Mesendoderm (in vitro differentiated cells): ENCODE results near the gene MYO18B.

Experiments
- DNase-seq: peaks from one replicate; pipeline ENCODE4 v3.0.0; 2013
- H2AK5ac ChIP-seq: 2 replicates; pipeline ENCODE4 v1.6.1; 2013; ENCODE audit warnings: low read length, inconsistent platforms
- H2BK120ac ChIP-seq: 2 replicates; pipeline ENCODE4 v1.6.1; 2013; ENCODE audit warnings: low read depth, mild to moderate bottlenecking, low read length, moderate library complexity, mixed read lengths
- H2BK15ac ChIP-seq: replicated peaks from 2 replicates; pipeline ENCODE4 v1.6.1; 2013; ENCODE audit warnings: low read depth, mild to moderate bottlenecking, moderate library complexity
- H2BK5ac ChIP-seq: 2 replicates; pipeline ENCODE4 v1.6.1; 2013; ENCODE audit warnings: low read length, inconsistent platforms
- H3K18ac ChIP-seq: 2 replicates; pipeline ENCODE4 v1.6.1; 2013; ENCODE audit warnings: mild to moderate bottlenecking, low read length, mixed read lengths
- H3K23ac ChIP-seq: one replicate; pipeline ENCODE4 v1.6.1; 2013; ENCODE audit warnings: low read length
- H3K27ac ChIP-seq: 2 replicates; pipeline ENCODE4 v1.5.1; 2013; ENCODE audit warnings: low read depth, mild to moderate bottlenecking, inconsistent platforms, low read length, moderate library complexity
- H3K27me3 ChIP-seq: 2 replicates; pipeline ENCODE4 v1.6.1; 2013; ENCODE audit warnings: low read length, control low read depth, mild to moderate bottlenecking, inconsistent platforms; ENCODE audit not compliant: insufficient read depth, poor library complexity
- H3K36me3 ChIP-seq: 2 replicates; pipeline ENCODE4 v1.6.1; 2013; ENCODE audit warnings: low read length, inconsistent platforms; ENCODE audit not compliant: control insufficient read depth, insufficient read depth
- H3K4ac ChIP-seq: one replicate; pipeline ENCODE4 v1.6.1; 2013; ENCODE audit warnings: low read depth, mild to moderate bottlenecking, low read length, moderate library complexity
- H3K4me1 ChIP-seq: 2 replicates; pipeline ENCODE4 v1.6.1; 2013; ENCODE audit warnings: low read depth, low read length, inconsistent platforms; ENCODE audit not compliant: control insufficient read depth
- H3K4me2 ChIP-seq: 2 replicates; pipeline ENCODE4 v1.6.1; 2013; ENCODE audit warnings: low read length
- H3K4me3 ChIP-seq: 2 replicates; pipeline ENCODE4 v1.5.1; 2013; ENCODE audit warnings: mild to moderate bottlenecking, low read length
- H3K56ac ChIP-seq: one replicate; pipeline ENCODE4 v1.6.1; 2013; ENCODE audit warnings: low read length
- H3K79me1 ChIP-seq: 2 replicates; pipeline ENCODE4 v1.6.1; 2013; ENCODE audit warnings: low read length, inconsistent platforms
- H3K79me2 ChIP-seq: 2 replicates; pipeline ENCODE4 v1.6.1; 2013; ENCODE audit warnings: mild to moderate bottlenecking, low read length; ENCODE audit not compliant: control insufficient read depth, insufficient read depth
- H3K9ac ChIP-seq: 2 replicates; pipeline ENCODE4 v1.6.1; 2013; ENCODE audit warnings: low read length, inconsistent platforms
- H4K5ac ChIP-seq: one replicate; pipeline ENCODE4 v1.6.1; 2013; ENCODE audit warnings: low read length
- H4K8ac ChIP-seq: one replicate; pipeline ENCODE4 v1.6.1; 2013; ENCODE audit warnings: low read depth, mild to moderate bottlenecking, control low read depth, low read length, moderate library complexity
- WGBS: extraction: QIAGEN DNeasy Blood & Tissue Kit; methylation state at CpG from one replicate; pipeline ENCODE4 v1.1.7; 2013; ENCODE audit warnings: low lambda C conversion rate, missing lambda C conversion rate; ENCODE audit not compliant: insufficient coverage; ENCODE audit errors: extremely low coverage; 5-methylcytosine and 5-hydroxymethylcytosine counted together

Gene MYO18B

GRCh38 chr22:25800766-25801165 lies 58.8 kb downstream of the MYO18B start:
- Histone ChIP-seq H3K56ac (no peak overlapping the region), H3K9ac (no peak overlapping the region), H3K18ac (no peak overlapping the region), H3K27ac (no peak overlapping the region), H3K79me2 (no peaks in the 10 kb centered on the region), H3K27me3 (no peaks in the 10 kb centered on the region), H3K79me1 (no peaks in the 10 kb centered on the region), H3K23ac (no peak overlapping the region), H3K4me1 (no peaks in the 10 kb centered on the region), H2BK15ac (no peak overlapping the region), H3K36me3 (no peaks in the 10 kb centered on the region), H2BK5ac (no peak overlapping the region), H3K4ac (no peak overlapping the region), H4K5ac (no peak overlapping the region), H2AK5ac (no peak overlapping the region), H3K4me3 (no peak overlapping the region), H4K8ac (no peak overlapping the region), H3K4me2 (no peak overlapping the region), H2BK120ac (no peak overlapping the region)
- no peak for DNase-seq
- WGBS: no CpG with 5 or more reads among the region's 5 CpGs

GRCh38 chr22:25802018-25802417 lies 60.0 kb downstream of the MYO18B start:
- no peak overlapping the region for H4K5ac ChIP-seq
- H3K79me2 ChIP-seq: no peaks in the 10 kb centered on the region
- DNase-seq: no peak
- H2BK120ac ChIP-seq: no peak overlapping the region
- no peak overlapping the region for H4K8ac ChIP-seq
- no peak overlapping the region for H2BK15ac ChIP-seq
- WGBS: no CpG with 5 or more reads among the region's 2 CpGs
- H3K4ac ChIP-seq: no peak overlapping the region
- H3K4me1 ChIP-seq: no peaks in the 10 kb centered on the region
- no peak overlapping the region for H3K56ac ChIP-seq
- no peak overlapping the region for H3K9ac ChIP-seq
- H3K36me3 ChIP-seq: no peaks in the 10 kb centered on the region
- H2BK5ac ChIP-seq: no peak overlapping the region
- H3K27me3 ChIP-seq: no peaks in the 10 kb centered on the region
- H3K4me2 ChIP-seq: no peak overlapping the region
- no peak overlapping the region for H3K18ac ChIP-seq
- no peak overlapping the region for H3K23ac ChIP-seq
- H3K79me1 ChIP-seq: no peaks in the 10 kb centered on the region
- H3K4me3 ChIP-seq: no peak overlapping the region
- H2AK5ac ChIP-seq: no peak overlapping the region
- no peak overlapping the region for H3K27ac ChIP-seq

GRCh38 chr22:25804676-25805075 lies 62.7 kb downstream of the MYO18B start:
- no peak for DNase-seq
- Histone ChIP-seq H3K56ac (no peak overlapping the region), H3K27me3 (no peaks in the 10 kb centered on the region), H3K79me1 (no peaks in the 10 kb centered on the region), H3K4me2 (no peak overlapping the region), H2BK120ac (no peak overlapping the region), H4K5ac (no peak overlapping the region), H4K8ac (no peak overlapping the region), H2AK5ac (no peak overlapping the region), H2BK5ac (no peak overlapping the region), H3K79me2 (no peaks in the 10 kb centered on the region), H3K27ac (no peak overlapping the region), H3K4me1 (no peaks in the 10 kb centered on the region), H3K18ac (no peak overlapping the region), H2BK15ac (no peak overlapping the region), H3K4ac (no peak overlapping the region), H3K4me3 (no peak overlapping the region), H3K23ac (no peak overlapping the region), H3K36me3 (no peaks in the 10 kb centered on the region), H3K9ac (no peak overlapping the region)
- WGBS: no CpG with 5 or more reads among the region's 6 CpGs

- H3K23ac ChIP-seq: no peak overlapping the region
- no peak overlapping the region for H4K5ac ChIP-seq
- H3K56ac ChIP-seq: no peak overlapping the region
- no peak overlapping the region for H2AK5ac ChIP-seq
- no peaks in the 10 kb centered on the region for H3K36me3 ChIP-seq
- no CpG with 5 or more reads among the region's 4 CpGs for WGBS
- no peak overlapping the region for H2BK5ac ChIP-seq
- no peak overlapping the region for H3K18ac ChIP-seq
- H3K4me2 ChIP-seq: no peak overlapping the region
- no peak overlapping the region for H4K8ac ChIP-seq
- H3K27me3 ChIP-seq: no peaks in the 10 kb centered on the region
- no peaks in the 10 kb centered on the region for H3K4me1 ChIP-seq
- no peak overlapping the region for H3K4me3 ChIP-seq
- no peak overlapping the region for H2BK120ac ChIP-seq
- no peaks in the 10 kb centered on the region for H3K79me2 ChIP-seq
- H3K4ac ChIP-seq: no peak overlapping the region
- no peak overlapping the region for H2BK15ac ChIP-seq
- no peaks in the 10 kb centered on the region for H3K79me1 ChIP-seq
- no peak overlapping the region for H3K9ac ChIP-seq
- no peak overlapping the region for H3K27ac ChIP-seq
- DNase-seq: no peak
Observed at GRCh38 chr22:25806579-25806978, 64.6 kb downstream of the MYO18B start.

- no CpG with 5 or more reads among the region's 1 CpG for WGBS
- no peak overlapping the region for H2BK120ac ChIP-seq
Observed at GRCh38 chr22:25814685-25815084, 72.7 kb downstream of the MYO18B start.

GRCh38 chr22:25815561-25815960 lies 73.6 kb downstream of the MYO18B start:
- Histone ChIP-seq H4K8ac (no peak overlapping the region), H3K4me1 (no peaks in the 10 kb centered on the region), H3K4me2 (no peak overlapping the region), H3K4ac (no peak overlapping the region), H3K4me3 (no peak overlapping the region), H3K9ac (no peak overlapping the region), H3K27me3 (no peaks in the 10 kb centered on the region), H2BK120ac (no peak overlapping the region), H3K18ac (no peak overlapping the region), H2AK5ac (no peak overlapping the region), H4K5ac (no peak overlapping the region), H2BK15ac (no peak overlapping the region), H2BK5ac (no peak overlapping the region), H3K27ac (no peak overlapping the region), H3K79me2 (no peaks in the 10 kb centered on the region), H3K79me1 (no peaks in the 10 kb centered on the region), H3K23ac (no peak overlapping the region), H3K56ac (no peak overlapping the region), H3K36me3 (no peaks in the 10 kb centered on the region)
- WGBS: no CpG with 5 or more reads among the region's 2 CpGs
- DNase-seq: no peak

More at GRCh38 chr22:25814685-25815084, 72.7 kb downstream of the MYO18B start:
- Histone ChIP-seq H3K56ac (no peak overlapping the region), H3K4ac (no peak overlapping the region), H2BK5ac (no peak overlapping the region), H3K23ac (no peak overlapping the region), H4K8ac (no peak overlapping the region), H3K27me3 (no peaks in the 10 kb centered on the region), H2AK5ac (no peak overlapping the region), H2BK15ac (no peak overlapping the region), H3K18ac (no peak overlapping the region), H3K4me1 (no peaks in the 10 kb centered on the region), H3K27ac (no peak overlapping the region), H3K79me2 (no peaks in the 10 kb centered on the region), H4K5ac (no peak overlapping the region), H3K4me2 (no peak overlapping the region), H3K4me3 (no peak overlapping the region), H3K79me1 (no peaks in the 10 kb centered on the region), H3K9ac (no peak overlapping the region), H3K36me3 (no peaks in the 10 kb centered on the region)
- no peak for DNase-seq
